GM12891 (cell line): Measurements from ENCODE around the gene TAP2.

Source experiments
- DNase-seq: peaks from one replicate; pipeline ENCODE4 v3.0.0; 2011; ENCODE audit warnings: low spot score; ENCODE audit not compliant: insufficient read length
- FAIRE-seq: peaks from 2 replicates; lab custom pipeline; 2011; peaks lifted over from hg19 to GRCh38; lab: Jason Lieb, UNC
- PAX5 ChIP-seq: IDR thresholded peaks from 2 replicates; pipeline ENCODE4 v1.6.1; 2011; ENCODE audit warnings: low read length, moderate library complexity, mild to moderate bottlenecking; ENCODE audit not compliant: insufficient read depth, severe bottlenecking
- POLR2A ChIP-seq: IDR thresholded peaks from 2 replicates; pipeline ENCODE4 v1.6.1; 2011; ENCODE audit warnings: low read depth, low read length, control low read depth
- POLR2AphosphoS5 ChIP-seq: IDR thresholded peaks from 2 replicates; pipeline ENCODE4 v1.6.1; 2011; ENCODE audit warnings: low read depth, low read length, control low read depth
- POU2F2 ChIP-seq: IDR thresholded peaks from 2 replicates; pipeline ENCODE4 v1.6.1; 2011; ENCODE audit warnings: low read depth, mild to moderate bottlenecking, control low read depth, low read length, moderate library complexity
- SPI1 ChIP-seq: IDR thresholded peaks from 2 replicates; pipeline ENCODE4 v1.6.1; 2011; ENCODE audit warnings: low read depth, low read length, control low read depth
- TAF1 ChIP-seq: IDR thresholded peaks from 2 replicates; pipeline ENCODE4 v1.6.1; 2011; ENCODE audit warnings: low read depth, low read length, control low read depth

TAP2 gene

GRCh38 chr6:32839356-32839755, 817 bp upstream of the TAP2 start:
- FAIRE-seq: no peak
- TF ChIP-seq POLR2A: no peak
- no peak for TF ChIP-seq PAX5
- TF ChIP-seq SPI1: no peak
- TF ChIP-seq POLR2AphosphoS5: no peak
- TF ChIP-seq POU2F2: no peak
- no peak for TF ChIP-seq TAF1
- DNase-seq: no peak

GRCh38 chr6:32837651-32838113, 857 bp downstream of the TAP2 start:
- no peak for TF ChIP-seq PAX5
- no peak for TF ChIP-seq TAF1
- no peak for TF ChIP-seq POLR2A
- TF ChIP-seq SPI1: no peak
- no peak for TF ChIP-seq POU2F2
- TF ChIP-seq POLR2AphosphoS5: no peak
- no peak for DNase-seq
- FAIRE-seq: no peak

- TF ChIP-seq POLR2A: no peak
- no peak for TF ChIP-seq POU2F2
- TF ChIP-seq POLR2AphosphoS5: no peak
- FAIRE-seq (no peak), DNase-seq (no peak)
These were observed 1.7 kb downstream of the TAP2 start for GRCh38 chr6:32836873-32837272.

- FAIRE-seq: no peak
- TF ChIP-seq PAX5 (no peak), POU2F2 (no peak), SPI1 (no peak), POLR2A (no peak), TAF1 (no peak), POLR2AphosphoS5 (no peak)
- DNase-seq: no peak
These were observed 3.2 kb downstream of the TAP2 start for GRCh38 chr6:32835167-32835893.

- TF ChIP-seq PAX5 (no peak), POLR2AphosphoS5 (no peak), POU2F2 (no peak), SPI1 (no peak), POLR2A (no peak), TAF1 (no peak)
- DNase-seq (no peak), FAIRE-seq (peak; percentile 16)
These were observed 4.9 kb downstream of the TAP2 start for GRCh38 chr6:32833664-32834063.

DNA sequence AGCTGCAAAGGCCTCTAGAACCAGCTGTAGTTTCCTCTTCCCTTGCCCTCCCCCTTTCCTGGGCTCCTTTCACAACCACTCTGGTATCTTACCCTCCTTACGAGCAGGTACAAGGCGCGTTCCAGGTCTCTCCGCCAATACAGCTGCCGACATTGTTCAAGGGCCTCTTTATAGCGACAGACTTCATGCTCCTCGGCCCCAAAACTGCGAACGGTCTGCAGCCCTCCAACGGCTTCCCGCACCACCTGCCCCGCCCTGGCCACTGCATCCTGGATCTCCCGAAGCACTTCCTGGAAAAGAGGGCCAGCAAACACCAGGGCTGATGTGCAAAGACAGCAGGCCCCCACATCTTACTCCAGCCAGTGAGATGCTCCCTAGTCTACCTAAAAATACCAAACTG, 6.0 kb downstream of the TAP2 start:
- no peak for FAIRE-seq
- DNase-seq: no peak
- TF ChIP-seq POLR2A: no peak
- TF ChIP-seq TAF1: no peak
- TF ChIP-seq PAX5: no peak
- no peak for TF ChIP-seq POLR2AphosphoS5
- no peak for TF ChIP-seq SPI1

- TF ChIP-seq PAX5 (no peak), SPI1 (no peak), TAF1 (no peak), POLR2A (no peak), POU2F2 (no peak), POLR2AphosphoS5 (no peak)
- FAIRE-seq (no peak), DNase-seq (no peak)
These were observed 7.6 kb downstream of the TAP2 start for GRCh38 chr6:32830936-32831335.

- no peak for FAIRE-seq
- TF ChIP-seq POLR2AphosphoS5 (no peak), PAX5 (no peak), POLR2A (no peak), SPI1 (no peak), TAF1 (no peak), POU2F2 (no peak)
- DNase-seq: no peak
These were observed 8.5 kb downstream of the TAP2 start for GRCh38 chr6:32830017-32830416.

- FAIRE-seq (no peak), DNase-seq (no peak)
- TF ChIP-seq SPI1 (no peak), POLR2AphosphoS5 (no peak), POLR2A (no peak), PAX5 (no peak), TAF1 (no peak), POU2F2 (no peak)
These were observed 9.0 kb downstream of the TAP2 start for GRCh38 chr6:32829495-32829894.

GRCh38 chr6:32827025-32827424, 11.5 kb downstream of the TAP2 start:
- TF ChIP-seq POLR2AphosphoS5 (no peak), PAX5 (no peak), TAF1 (no peak), POLR2A (no peak), SPI1 (no peak), POU2F2 (no peak)
- FAIRE-seq (no peak), DNase-seq (no peak)
